HL-60 (cell line): ENCODE results near the gene SGIP1.

Experiments
- DNase-seq, 2 experiments: peaks; one replicate each; pipeline ENCODE4 v3.0.0-alpha.2; 2010 to 2020; ENCODE audit warnings: low read depth in 1 of 2, low spot score in 1 of 2
- H3K27ac ChIP-seq: fragments of 250-450 bp; sonication (Bioruptor Pico); replicated peaks from 2 replicates; pipeline ENCODE4 v1.5.1; 2020; ENCODE audit warnings: mild to moderate bottlenecking, moderate library complexity
- H3K27me3 ChIP-seq: fragments of 250-450 bp; sonication (Bioruptor Pico); 2 replicates; pipeline ENCODE4 v1.5.1; 2021; ENCODE audit warnings: mild to moderate bottlenecking, moderate library complexity; ENCODE audit not compliant: insufficient read depth, poor library complexity, severe bottlenecking
- H3K4me3 ChIP-seq: replicated peaks from 2 replicates; pipeline ENCODE4 v1.5.1; 2011; ENCODE audit warnings: mild to moderate bottlenecking, control low read depth, low read length; ENCODE audit not compliant: insufficient read depth
- GABPA ChIP-seq: IDR thresholded peaks from 2 replicates; pipeline ENCODE4 v1.6.1; 2012; ENCODE audit warnings: low read depth
- POLR2AphosphoS5 ChIP-seq: IDR thresholded peaks from 2 replicates; pipeline ENCODE4 v1.6.1; 2012; ENCODE audit warnings: low read depth
- SPI1 ChIP-seq: IDR thresholded peaks from 2 replicates; pipeline ENCODE4 v1.6.1; 2012; ENCODE audit warnings: low read depth, mild to moderate bottlenecking, borderline replicate concordance
- TF ChIP-seq, protein P1 (sequence below): IDR thresholded peaks from 2 replicates; pipeline ENCODE4 v1.6.1; 2012; ENCODE audit warnings: low read depth; ENCODE audit not compliant: insufficient replicate concordance
- TF ChIP-seq, protein P2 (sequence below): IDR thresholded peaks from one replicate; pipeline ENCODE4 v1.5.1; 2011; ENCODE audit warnings: low read length, control low read depth, inconsistent platforms; ENCODE audit not compliant: insufficient read depth

SGIP1 gene

DNA sequence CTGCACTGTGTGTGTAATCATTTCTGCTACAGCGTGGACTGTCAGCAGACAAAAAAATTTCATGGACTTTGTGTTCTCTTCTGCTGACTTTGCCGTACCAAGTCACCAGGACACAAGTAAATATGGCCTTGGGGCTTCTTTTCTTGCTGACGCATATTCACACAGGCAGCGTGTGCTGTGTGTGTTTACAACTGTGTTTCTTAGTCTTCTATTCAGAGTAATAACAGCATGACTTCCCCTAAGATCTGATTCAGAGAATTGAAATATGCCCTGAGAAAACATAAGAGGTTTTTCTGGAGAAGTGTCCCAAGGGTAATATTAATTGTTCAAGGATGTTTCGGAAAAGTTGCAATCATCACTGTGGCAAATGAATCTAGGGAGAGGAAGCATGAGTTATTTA is 171.2 kb downstream of the SGIP1 start:
- no peak overlapping the region for H3K27ac ChIP-seq
- TF ChIP-seq POLR2AphosphoS5, result no peak
- TF ChIP-seq, protein P1, sequence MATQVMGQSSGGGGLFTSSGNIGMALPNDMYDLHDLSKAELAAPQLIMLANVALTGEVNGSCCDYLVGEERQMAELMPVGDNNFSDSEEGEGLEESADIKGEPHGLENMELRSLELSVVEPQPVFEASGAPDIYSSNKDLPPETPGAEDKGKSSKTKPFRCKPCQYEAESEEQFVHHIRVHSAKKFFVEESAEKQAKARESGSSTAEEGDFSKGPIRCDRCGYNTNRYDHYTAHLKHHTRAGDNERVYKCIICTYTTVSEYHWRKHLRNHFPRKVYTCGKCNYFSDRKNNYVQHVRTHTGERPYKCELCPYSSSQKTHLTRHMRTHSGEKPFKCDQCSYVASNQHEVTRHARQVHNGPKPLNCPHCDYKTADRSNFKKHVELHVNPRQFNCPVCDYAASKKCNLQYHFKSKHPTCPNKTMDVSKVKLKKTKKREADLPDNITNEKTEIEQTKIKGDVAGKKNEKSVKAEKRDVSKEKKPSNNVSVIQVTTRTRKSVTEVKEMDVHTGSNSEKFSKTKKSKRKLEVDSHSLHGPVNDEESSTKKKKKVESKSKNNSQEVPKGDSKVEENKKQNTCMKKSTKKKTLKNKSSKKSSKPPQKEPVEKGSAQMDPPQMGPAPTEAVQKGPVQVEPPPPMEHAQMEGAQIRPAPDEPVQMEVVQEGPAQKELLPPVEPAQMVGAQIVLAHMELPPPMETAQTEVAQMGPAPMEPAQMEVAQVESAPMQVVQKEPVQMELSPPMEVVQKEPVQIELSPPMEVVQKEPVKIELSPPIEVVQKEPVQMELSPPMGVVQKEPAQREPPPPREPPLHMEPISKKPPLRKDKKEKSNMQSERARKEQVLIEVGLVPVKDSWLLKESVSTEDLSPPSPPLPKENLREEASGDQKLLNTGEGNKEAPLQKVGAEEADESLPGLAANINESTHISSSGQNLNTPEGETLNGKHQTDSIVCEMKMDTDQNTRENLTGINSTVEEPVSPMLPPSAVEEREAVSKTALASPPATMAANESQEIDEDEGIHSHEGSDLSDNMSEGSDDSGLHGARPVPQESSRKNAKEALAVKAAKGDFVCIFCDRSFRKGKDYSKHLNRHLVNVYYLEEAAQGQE, result no peak
- no peak for TF ChIP-seq SPI1
- TF ChIP-seq, protein P2, sequence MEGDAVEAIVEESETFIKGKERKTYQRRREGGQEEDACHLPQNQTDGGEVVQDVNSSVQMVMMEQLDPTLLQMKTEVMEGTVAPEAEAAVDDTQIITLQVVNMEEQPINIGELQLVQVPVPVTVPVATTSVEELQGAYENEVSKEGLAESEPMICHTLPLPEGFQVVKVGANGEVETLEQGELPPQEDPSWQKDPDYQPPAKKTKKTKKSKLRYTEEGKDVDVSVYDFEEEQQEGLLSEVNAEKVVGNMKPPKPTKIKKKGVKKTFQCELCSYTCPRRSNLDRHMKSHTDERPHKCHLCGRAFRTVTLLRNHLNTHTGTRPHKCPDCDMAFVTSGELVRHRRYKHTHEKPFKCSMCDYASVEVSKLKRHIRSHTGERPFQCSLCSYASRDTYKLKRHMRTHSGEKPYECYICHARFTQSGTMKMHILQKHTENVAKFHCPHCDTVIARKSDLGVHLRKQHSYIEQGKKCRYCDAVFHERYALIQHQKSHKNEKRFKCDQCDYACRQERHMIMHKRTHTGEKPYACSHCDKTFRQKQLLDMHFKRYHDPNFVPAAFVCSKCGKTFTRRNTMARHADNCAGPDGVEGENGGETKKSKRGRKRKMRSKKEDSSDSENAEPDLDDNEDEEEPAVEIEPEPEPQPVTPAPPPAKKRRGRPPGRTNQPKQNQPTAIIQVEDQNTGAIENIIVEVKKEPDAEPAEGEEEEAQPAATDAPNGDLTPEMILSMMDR, result no peak
- H3K27me3 ChIP-seq, result no peaks in the 10 kb centered on the region
- no peak for DNase-seq
- H3K4me3 ChIP-seq, result no peak overlapping the region

GRCh38 chr1:66711420-66711819 is 177.5 kb downstream of the SGIP1 start:
- TF ChIP-seq, protein P1, result no peak
- TF ChIP-seq SPI1 (no peak), POLR2AphosphoS5 (no peak), GABPA (no peak)
- TF ChIP-seq, protein P2, result no peak
- Histone ChIP-seq H3K4me3 (no peak overlapping the region), H3K27ac (no peak overlapping the region), H3K27me3 (no peaks in the 10 kb centered on the region)
- no peak for DNase-seq

DNA sequence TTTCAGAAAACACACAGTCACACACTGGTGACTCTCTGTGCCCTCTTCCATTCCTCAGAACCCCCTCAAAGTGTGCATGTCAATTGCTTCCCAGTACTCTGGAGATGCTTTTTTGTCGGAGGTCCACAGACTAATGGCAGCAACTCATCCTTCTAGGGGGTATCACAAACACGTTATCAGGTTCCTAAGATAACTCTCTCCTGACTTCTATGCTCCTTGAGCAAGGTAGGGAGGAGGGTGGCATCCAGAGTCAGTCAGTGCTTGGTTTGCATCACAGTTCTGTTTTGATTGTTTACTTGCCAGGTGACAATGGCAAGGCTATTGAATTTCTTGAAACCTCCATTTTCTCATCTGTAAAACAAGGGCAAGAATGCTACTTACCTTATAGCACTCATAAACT is 178.9 kb downstream of the SGIP1 start:
- Histone ChIP-seq H3K4me3 (no peak overlapping the region), H3K27ac (no peak overlapping the region), H3K27me3 (no peaks in the 10 kb centered on the region)
- TF ChIP-seq SPI1, result no peak
- no peak for TF ChIP-seq POLR2AphosphoS5
- TF ChIP-seq, protein P1, result no peak
- TF ChIP-seq, protein P2, result no peak
- no peak for TF ChIP-seq GABPA
- DNase-seq, result no peak
